Mesothelial cell of epicardium (in vitro differentiated cells): ENCODE measurements around the gene XIRP1. TPM values are rescaled to one million over a fixed set of nuclear protein-coding genes. Genes with fewer than 3 reads are reported as not detected.
"Not testable (repeated sequence)": the region's sequence is repeated elsewhere in the genome, so short reads cannot be mapped to it uniquely, and the experiment has no call there.

ENCODE experiments used
- DNase-seq, 2 experiments: peaks; one replicate each; pipeline ENCODE4 v3.0.0; 2021; ENCODE audit warnings: low spot score in 2 of 2; ENCODE audit not compliant: unreplicated experiment in 2 of 2
- H3K27ac Mint-ChIP-seq: 2 replicates; pipeline ENCODE4 v1.8.0; 2021; ENCODE audit warnings: mixed read lengths
- H3K27me3 Mint-ChIP-seq: 2 replicates; pipeline ENCODE4 v1.8.0; 2021; ENCODE audit warnings: low read depth, mixed read lengths
- H3K36me3 Mint-ChIP-seq: 2 replicates; pipeline ENCODE4 v1.8.0; 2021; ENCODE audit warnings: mixed read lengths
- H3K4me1 Mint-ChIP-seq: 2 replicates; pipeline ENCODE4 v1.8.0; 2021; ENCODE audit warnings: mixed read lengths
- H3K4me3 Mint-ChIP-seq: 2 replicates; pipeline ENCODE4 v1.8.0; 2021; ENCODE audit warnings: mild to moderate bottlenecking, moderate library complexity, mixed read lengths
- H3K9me3 Mint-ChIP-seq: 2 replicates; pipeline ENCODE4 v1.8.0; 2021; ENCODE audit warnings: mixed read lengths
- total RNA-seq: library from RNA; stranded (reverse); gene quantifications from 3 replicates; pipeline ENCODE4 v1.2.1, GENCODE V29; 2021
- TF ChIP-seq, protein P1 (sequence below): fragments of 200-600 bp; sonication (generic); IDR thresholded peaks from one replicate; pipeline ENCODE4 v1.5.0; 2021; ENCODE audit warnings: antibody characterized with exemption; ENCODE audit not compliant: unreplicated experiment

The XIRP1 gene
- total RNA-seq, 1 donor from 2014 or later: not detected

DNA sequence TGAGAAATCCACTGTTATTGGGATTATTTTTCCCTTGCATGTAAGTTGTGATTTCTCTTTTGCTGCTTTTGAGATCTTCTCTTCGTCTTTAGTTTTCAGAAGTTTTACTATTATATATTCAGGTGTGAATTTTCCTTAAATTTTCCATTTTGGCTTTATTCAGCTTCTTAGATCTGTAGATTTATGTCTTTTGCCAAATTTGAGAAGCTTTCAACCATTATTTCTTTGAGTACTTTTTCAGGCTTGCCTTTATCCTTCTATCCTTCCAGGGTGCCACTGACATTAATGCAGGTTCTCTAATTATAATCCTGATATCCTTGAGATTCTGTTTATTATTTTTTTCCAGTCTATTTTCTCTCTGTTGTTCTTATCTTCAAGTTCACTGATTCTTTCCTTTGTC lies 38.1 kb upstream of the XIRP1 start:
- Mint-ChIP-seq H3K27me3 (peaks cover 40% of the 10 kb centered on the region), H3K4me3 (no peak overlapping the region), H3K27ac (no peak overlapping the region), H3K9me3 (peaks cover 10% of the 10 kb centered on the region), H3K4me1 (no peaks in the 10 kb centered on the region), H3K36me3 (no peaks in the 10 kb centered on the region)
- TF ChIP-seq, protein P1, sequence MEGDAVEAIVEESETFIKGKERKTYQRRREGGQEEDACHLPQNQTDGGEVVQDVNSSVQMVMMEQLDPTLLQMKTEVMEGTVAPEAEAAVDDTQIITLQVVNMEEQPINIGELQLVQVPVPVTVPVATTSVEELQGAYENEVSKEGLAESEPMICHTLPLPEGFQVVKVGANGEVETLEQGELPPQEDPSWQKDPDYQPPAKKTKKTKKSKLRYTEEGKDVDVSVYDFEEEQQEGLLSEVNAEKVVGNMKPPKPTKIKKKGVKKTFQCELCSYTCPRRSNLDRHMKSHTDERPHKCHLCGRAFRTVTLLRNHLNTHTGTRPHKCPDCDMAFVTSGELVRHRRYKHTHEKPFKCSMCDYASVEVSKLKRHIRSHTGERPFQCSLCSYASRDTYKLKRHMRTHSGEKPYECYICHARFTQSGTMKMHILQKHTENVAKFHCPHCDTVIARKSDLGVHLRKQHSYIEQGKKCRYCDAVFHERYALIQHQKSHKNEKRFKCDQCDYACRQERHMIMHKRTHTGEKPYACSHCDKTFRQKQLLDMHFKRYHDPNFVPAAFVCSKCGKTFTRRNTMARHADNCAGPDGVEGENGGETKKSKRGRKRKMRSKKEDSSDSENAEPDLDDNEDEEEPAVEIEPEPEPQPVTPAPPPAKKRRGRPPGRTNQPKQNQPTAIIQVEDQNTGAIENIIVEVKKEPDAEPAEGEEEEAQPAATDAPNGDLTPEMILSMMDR: no peak
- DNase-seq: no peak

DNA sequence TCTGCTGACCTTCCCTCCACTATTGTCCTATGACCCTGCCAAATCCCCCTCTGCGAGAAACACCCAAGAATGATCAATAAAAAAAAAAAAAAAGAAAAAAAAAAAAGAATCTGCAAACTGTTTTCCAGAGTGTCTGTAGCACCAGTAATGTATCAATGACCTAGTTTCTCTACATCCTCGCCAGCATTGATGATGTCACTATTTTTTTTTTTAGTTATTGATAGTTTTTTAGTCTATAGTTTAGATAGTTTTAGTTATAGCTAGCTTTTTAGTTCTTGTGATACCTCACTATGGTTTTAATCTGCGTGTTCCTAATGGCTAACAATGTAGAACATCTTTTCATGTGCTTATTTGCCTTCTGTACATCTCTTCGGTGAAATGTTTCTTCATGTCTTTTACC lies 36.1 kb upstream of the XIRP1 start:
- Mint-ChIP-seq H3K9me3 (peaks cover 10% of the 10 kb centered on the region), H3K36me3 (no peaks in the 10 kb centered on the region), H3K4me3 (no peak overlapping the region), H3K27me3 (peaks cover 30% of the 10 kb centered on the region), H3K4me1 (no peaks in the 10 kb centered on the region), H3K27ac (no peak overlapping the region)
- no peak for DNase-seq
- TF ChIP-seq, protein P1: no peak

DNA sequence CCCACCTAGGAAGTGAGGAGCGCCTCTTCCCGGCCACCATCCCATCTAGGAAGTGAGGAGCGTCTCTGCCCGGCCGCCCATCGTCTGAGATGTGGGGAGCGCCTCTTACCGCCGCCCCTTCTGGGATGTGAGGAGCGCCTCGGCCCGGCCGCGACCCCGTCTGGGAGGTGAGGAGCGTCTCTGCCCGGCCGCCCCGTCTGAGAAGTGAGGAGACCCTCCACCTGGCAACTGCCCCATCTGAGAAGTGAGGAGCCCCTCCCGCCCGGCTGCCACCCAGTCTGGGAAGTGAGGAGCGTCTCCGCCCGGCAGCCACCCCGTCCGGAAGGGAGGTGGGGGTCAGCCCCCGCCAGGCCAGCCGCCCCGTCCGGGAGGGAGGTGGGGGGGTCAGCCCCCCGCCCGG lies 35.2 kb upstream of the XIRP1 start:
- not testable (repeated sequence) for H3K27ac Mint-ChIP-seq, DNase-seq, H3K4me1 Mint-ChIP-seq, H3K36me3 Mint-ChIP-seq, H3K4me3 Mint-ChIP-seq
- H3K9me3 Mint-ChIP-seq: peaks cover 10% of the 10 kb centered on the region
- H3K27me3 Mint-ChIP-seq: peaks cover 21% of the 10 kb centered on the region

DNA sequence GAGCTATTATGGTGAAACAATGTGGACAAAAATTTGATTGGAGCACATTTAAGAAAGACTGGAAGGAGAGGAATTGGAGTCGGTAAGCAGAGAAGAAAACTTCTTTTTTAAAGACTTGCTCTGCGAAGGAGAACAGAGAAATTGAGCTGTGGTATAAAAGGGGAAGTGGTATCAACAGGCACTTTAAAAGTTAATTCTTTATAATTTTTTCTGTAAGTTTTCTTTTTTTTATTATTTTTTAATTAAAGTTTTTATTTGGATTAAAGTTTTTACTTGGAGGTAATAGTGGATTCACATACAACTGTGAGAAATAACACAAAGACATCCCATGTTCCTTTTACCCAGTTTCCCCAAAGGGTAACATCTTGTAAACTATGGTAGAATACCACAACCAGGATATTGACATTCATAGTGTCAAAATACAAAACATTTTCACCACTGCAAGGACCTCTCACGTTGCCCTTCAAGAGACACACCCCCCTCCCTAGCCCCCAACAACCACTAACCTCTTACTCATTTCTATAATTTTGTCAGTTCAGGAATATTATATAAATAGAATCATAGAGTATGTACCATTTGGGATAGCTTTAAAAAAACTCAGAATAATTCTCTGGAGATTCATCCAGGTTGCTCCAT lies 33.8 kb upstream of the XIRP1 start:
- Mint-ChIP-seq H3K9me3 (peaks cover 10% of the 10 kb centered on the region), H3K36me3 (no peaks in the 10 kb centered on the region), H3K4me3 (no peak overlapping the region), H3K4me1 (no peaks in the 10 kb centered on the region), H3K27me3 (peaks cover 7% of the 10 kb centered on the region), H3K27ac (no peak overlapping the region)
- TF ChIP-seq, protein P1: no peak
- no peak for DNase-seq

DNA sequence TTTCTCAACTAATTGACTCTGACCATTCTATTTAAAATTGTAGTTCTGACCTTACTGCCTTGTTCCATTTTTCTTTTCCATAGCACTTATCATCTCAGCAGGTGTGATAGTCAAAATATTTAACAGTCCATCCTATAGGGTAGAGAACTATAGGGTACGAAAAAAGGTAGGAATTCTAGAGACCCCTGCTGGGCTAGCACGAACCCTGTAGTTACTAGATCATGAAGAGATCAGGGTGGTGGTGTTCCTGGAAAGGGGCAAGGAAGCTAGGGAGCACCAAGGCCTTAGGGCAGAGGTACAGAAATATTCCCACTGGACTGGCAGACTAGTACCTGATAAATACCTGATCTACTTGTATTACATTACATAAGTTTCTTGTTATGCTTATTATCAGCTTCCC lies 31.9 kb upstream of the XIRP1 start:
- TF ChIP-seq, protein P1: no peak
- no peaks in the 10 kb centered on the region for H3K27me3 Mint-ChIP-seq
- no peaks in the 10 kb centered on the region for H3K9me3 Mint-ChIP-seq
- H3K36me3 Mint-ChIP-seq: no peaks in the 10 kb centered on the region
- H3K27ac Mint-ChIP-seq: no peak overlapping the region
- H3K4me1 Mint-ChIP-seq: no peaks in the 10 kb centered on the region
- no peak for DNase-seq
- H3K4me3 Mint-ChIP-seq: no peak overlapping the region

DNA sequence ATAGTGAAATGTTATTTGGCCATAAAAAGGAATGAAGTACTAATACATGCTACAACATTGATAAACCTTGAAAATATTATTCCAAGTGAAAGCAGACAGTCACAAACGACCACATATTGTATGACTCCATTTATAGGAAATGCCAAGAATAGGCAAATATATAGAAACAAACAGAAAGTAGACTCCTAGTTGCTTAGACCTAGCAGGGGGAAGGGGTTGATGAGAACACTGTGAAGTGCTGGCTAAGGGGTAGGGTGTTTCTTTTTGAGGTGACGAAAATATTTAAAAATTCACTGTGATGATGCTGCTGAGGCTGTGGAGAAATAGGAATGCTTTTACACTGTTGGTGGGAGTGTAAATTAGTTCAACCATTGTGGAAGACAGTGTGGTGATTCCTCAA lies 30.5 kb upstream of the XIRP1 start:
- Mint-ChIP-seq H3K27ac (no peak overlapping the region), H3K9me3 (no peaks in the 10 kb centered on the region), H3K36me3 (no peaks in the 10 kb centered on the region), H3K4me3 (no peak overlapping the region), H3K4me1 (no peaks in the 10 kb centered on the region), H3K27me3 (peaks cover 3% of the 10 kb centered on the region)
- DNase-seq: no peak
- TF ChIP-seq, protein P1: no peak
